ENCODE results near the gene APH1B. TPM values are rescaled to one million over a fixed set of nuclear protein-coding genes. Genes with fewer than 3 reads are reported as not detected.

APH1B gene
- total and polyA plus RNA-seq, 7 donors: 1.8 to 11.0 (median 7.9) TPM

- Histone ChIP-seq H3K9me3 (no peaks in the 10 kb centered on the region), H3K27ac (no peak overlapping the region), H3K27me3 (no peaks in the 10 kb centered on the region), H3K4me3 (no peak overlapping the region), H3K36me3 (peaks cover 0 to 46% (median 2%) of the 10 kb centered on the region in 4 donors), H3K4me1 (peaks cover 0 to 9% (median 0%) of the 10 kb centered on the region in 4 donors)
- 92 to 93% methylated on average over 3 of the region's 3 CpGs for WGBS, 2 donors
- intact Hi-C loops (cut with DNase I): no loop called here
- TF ChIP-seq POLR2A (IDR thresholded peaks at IDR 0.05) (no peak), CTCF (IDR thresholded peaks at IDR 0.05) (no peak), EP300 (IDR thresholded peaks at IDR 0.05) (no peak), POLR2AphosphoS5 (IDR thresholded peaks at IDR 0.05) (no peak)
- DNase-seq: no peak
Measured at GRCh38 chr15:63292241-63292640, 14.8 kb downstream of the APH1B start.

- Histone ChIP-seq H3K4me1 (peaks cover 0 to 9% (median 0%) of the 10 kb centered on the region in 4 donors), H3K27me3 (no peaks in the 10 kb centered on the region), H3K4me3 (no peak overlapping the region), H3K36me3 (peaks cover 0 to 44% (median 2%) of the 10 kb centered on the region in 4 donors), H3K9me3 (no peaks in the 10 kb centered on the region), H3K27ac (no peak overlapping the region)
- WGBS, 2 donors: 90 to 96% methylated on average over 5 of the region's 5 CpGs
- TF ChIP-seq POLR2A (IDR thresholded peaks at IDR 0.05) (no peak), CTCF (IDR thresholded peaks at IDR 0.05) (no peak), EP300 (IDR thresholded peaks at IDR 0.05) (no peak), POLR2AphosphoS5 (IDR thresholded peaks at IDR 0.05) (no peak)
- intact Hi-C loops (cut with DNase I): no loop called here
- no peak for DNase-seq
Measured at GRCh38 chr15:63292771-63293170, 15.4 kb downstream of the APH1B start.

GRCh38 chr15:63294359-63294758 is 17.0 kb downstream of the APH1B start:
- intact Hi-C loops (cut with DNase I): no loop called here
- no peak for DNase-seq
- no peak for TF ChIP-seq EP300 (IDR thresholded peaks at IDR 0.05)
- no peak for TF ChIP-seq POLR2AphosphoS5 (IDR thresholded peaks at IDR 0.05)
- no peak for TF ChIP-seq POLR2A (IDR thresholded peaks at IDR 0.05)
- no peak for TF ChIP-seq CTCF (IDR thresholded peaks at IDR 0.05)
- H3K4me1 ChIP-seq: peaks cover 0 to 9% (median 0%) of the 10 kb centered on the region in 4 donors
- no peaks in the 10 kb centered on the region for H3K27me3 ChIP-seq
- no peak overlapping the region for H3K4me3 ChIP-seq
- WGBS, 2 donors: 58 to 79% methylated on average over 3 of the region's 3 CpGs
- H3K27ac ChIP-seq: no peak overlapping the region
- no peaks in the 10 kb centered on the region for H3K9me3 ChIP-seq
- peaks cover 0 to 46% (median 3%) of the 10 kb centered on the region in 4 donors for H3K36me3 ChIP-seq

- no peak for DNase-seq
- no peak overlapping the region for H3K4me3 ChIP-seq
- peaks cover 0 to 9% (median 0%) of the 10 kb centered on the region in 4 donors for H3K4me1 ChIP-seq
- TF ChIP-seq CTCF (IDR thresholded peaks at IDR 0.05) (no peak), POLR2AphosphoS5 (IDR thresholded peaks at IDR 0.05) (no peak), POLR2A (IDR thresholded peaks at IDR 0.05) (no peak), EP300 (IDR thresholded peaks at IDR 0.05) (no peak)
- H3K36me3 ChIP-seq: peaks cover 0 to 46% (median 3%) of the 10 kb centered on the region in 4 donors
- no peak overlapping the region for H3K27ac ChIP-seq
- H3K27me3 ChIP-seq: no peaks in the 10 kb centered on the region
- intact Hi-C loops (cut with DNase I): no loop called here
- no peaks in the 10 kb centered on the region for H3K9me3 ChIP-seq
Measured at GRCh38 chr15:63295341-63295740, 17.9 kb downstream of the APH1B start.

- intact Hi-C loops (cut with DNase I): no loop called here
- TF ChIP-seq EP300 (IDR thresholded peaks at IDR 0.05) (no peak), POLR2A (IDR thresholded peaks at IDR 0.05) (no peak), POLR2AphosphoS5 (IDR thresholded peaks at IDR 0.05) (no peak), CTCF (IDR thresholded peaks at IDR 0.05) (no peak)
- Histone ChIP-seq H3K27ac (no peak overlapping the region), H3K9me3 (no peaks in the 10 kb centered on the region), H3K36me3 (peaks cover 0 to 47% (median 3%) of the 10 kb centered on the region in 4 donors), H3K4me1 (peaks cover 0 to 5% (median 0%) of the 10 kb centered on the region in 4 donors), H3K4me3 (no peak overlapping the region), H3K27me3 (no peaks in the 10 kb centered on the region)
- DNase-seq: no peak
- WGBS, 2 donors: 75 to 84% methylated on average over 6 of the region's 6 CpGs
Measured at GRCh38 chr15:63296195-63296594, 18.8 kb downstream of the APH1B start.

Measured in sigmoid colon (tissue), 7 donors.